T-cell (primary cell): ENCODE results near the gene KCNH5. TPM values are rescaled to one million over a fixed set of nuclear protein-coding genes. Genes with fewer than 3 reads are reported as not detected.

Experiments used
- ATAC-seq, 4 experiments: fragments of 200-7000 bp in 3 of 4; fragments of 150-1000 bp in 1 of 4; cut with Tn5 transposase; replicated peaks in 1 of 4; 1 replicate in 3 of 4; 2 replicates in 1 of 4; pipeline ENCODE4 v1.10.0; 2021; ENCODE audit warnings: moderate library complexity in 3 of 4, mild to moderate bottlenecking in 2 of 4, moderate number of reproducible peaks in 1 of 4
- CTCF ChIA-PET, 2 donors: fragments of 300-600 bp; sonication (Branson Sonifier 250); formaldehyde crosslinking; loops; one replicate each; lab custom pipeline; 2022; ENCODE audit warnings: antibody characterized with exemption in 2 of 2; lab: Charles Lee
- POLR2A ChIA-PET, 2 donors: fragments of 300-600 bp; sonication (Branson Sonifier 250); formaldehyde crosslinking; loops; one replicate each; lab custom pipeline; 2022; ENCODE audit warnings: antibody characterized with exemption in 2 of 2; lab: Charles Lee
- DNase-seq, 35 experiments: peaks; one replicate each; pipeline versions ENCODE4 v3.0.0 to v3.0.0-alpha.2; 2013 to 2023
- H3K27ac ChIP-seq: one replicate; pipeline ENCODE4 v1.5.1; 2013; ENCODE audit warnings: low read length
- H3K27me3 ChIP-seq, 2 experiments: replicated peaks in 1 of 2; 1 replicate in 1 of 2; 2 replicates in 1 of 2; pipeline versions ENCODE4 v1.6.1 to v1.7.0; 2013; ENCODE audit warnings: low read length in 1 of 2, mixed read lengths in 1 of 2; ENCODE audit not compliant: control insufficient read depth in 2 of 2, insufficient read depth in 2 of 2; ENCODE audit errors: extremely low read depth in 1 of 2
- H3K36me3 ChIP-seq, 2 donors: 1 replicate in 1 of 2; 2 replicates in 1 of 2; pipeline versions ENCODE4 v1.6.1 to v1.7.0; 2013; ENCODE audit warnings: low read length in 1 of 2; ENCODE audit not compliant: control insufficient read depth in 2 of 2, insufficient read depth in 1 of 2; ENCODE audit errors: extremely low read depth in 1 of 2
- H3K4me1 ChIP-seq, 2 experiments: 1 replicate in 1 of 2; 2 replicates in 1 of 2; pipeline versions ENCODE4 v1.6.1 to v1.7.0; 2013; ENCODE audit warnings: low read length in 2 of 2, mixed read lengths in 1 of 2; ENCODE audit not compliant: insufficient read depth in 2 of 2, control insufficient read depth in 1 of 2; ENCODE audit errors: extremely low read depth in 1 of 2
- H3K4me3 ChIP-seq, 2 donors: 1 replicate in 1 of 2; 2 replicates in 1 of 2; pipeline versions ENCODE4 v1.5.1 to v1.7.0; 2013; ENCODE audit warnings: mild to moderate bottlenecking in 2 of 2, low read length in 1 of 2, moderate library complexity in 1 of 2; ENCODE audit not compliant: control insufficient read depth in 1 of 2; ENCODE audit errors: extremely low read depth in 1 of 2
- H3K9me3 ChIP-seq: 2 replicates; pipeline ENCODE4 v1.7.0; 2013
- H3K27ac Mint-ChIP-seq, 2 donors: one replicate each; pipeline ENCODE4 v1.8.0; 2020 to 2021; ENCODE audit warnings: mild to moderate bottlenecking in 2 of 2, mixed read lengths in 2 of 2
- H3K27me3 Mint-ChIP-seq, 2 donors: one replicate each; pipeline ENCODE4 v1.8.0; 2021 to 2022; ENCODE audit warnings: mixed read lengths in 2 of 2
- H3K36me3 Mint-ChIP-seq: one replicate; pipeline ENCODE4 v1.8.0; 2021; ENCODE audit warnings: mixed read lengths
- H3K4me1 Mint-ChIP-seq, 3 donors: one replicate each; pipeline ENCODE4 v1.8.0; 2020 to 2022; ENCODE audit warnings: mixed read lengths in 3 of 3, mild to moderate bottlenecking in 1 of 3
- H3K4me3 Mint-ChIP-seq, 3 donors: one replicate each; pipeline ENCODE4 v1.8.0; 2020 to 2022; ENCODE audit warnings: mild to moderate bottlenecking in 3 of 3, mixed read lengths in 3 of 3, moderate library complexity in 3 of 3
- H3K9me3 Mint-ChIP-seq, 3 donors: one replicate each; pipeline ENCODE4 v1.8.0; 2020 to 2022; ENCODE audit warnings: mixed read lengths in 3 of 3
- WGBS: methylation state at CpG from one replicate; pipeline ENCODE4 v1.1.5; 2013; ENCODE audit warnings: missing lambda C conversion rate; ENCODE audit not compliant: insufficient coverage; 5-methylcytosine and 5-hydroxymethylcytosine counted together
- total RNA-seq, 35 experiments: library from RNA in 6 of 35; stranded (reverse) in 6 of 35; fragments of 120-200 nt in 1 of 35; gene quantifications; one replicate each; pipeline versions ENCODE4 v1.2.1 to v1.2.4 and lab custom pipeline; 2013 to 2026

Gene KCNH5
- total RNA-seq, 5 donors from 2014 or later (not counting 1 experiment from before 2014, with no cell fraction given): not detected

- Histone ChIP-seq H3K4me1 (no peaks in the 10 kb centered on the region), H3K27ac (no peak overlapping the region), H3K4me3 (no peak overlapping the region), H3K27me3 (no peaks in the 10 kb centered on the region), H3K9me3 (no peaks in the 10 kb centered on the region), H3K36me3 (no peaks in the 10 kb centered on the region)
- DNase-seq: no peak
- H3K4me3 Mint-ChIP-seq: no peak overlapping the region
- no peaks in the 10 kb centered on the region for H3K4me1 Mint-ChIP-seq
- H3K27ac Mint-ChIP-seq: no peak overlapping the region
- H3K36me3 Mint-ChIP-seq: no peaks in the 10 kb centered on the region
- peaks cover 4 to 21% (median 7%) of the 10 kb centered on the region in 3 donors for H3K9me3 Mint-ChIP-seq
- CTCF ChIA-PET: no interaction called here
- POLR2A ChIA-PET: no interaction called here
- H3K27me3 Mint-ChIP-seq: no peaks in the 10 kb centered on the region
- no CpG with 5 or more reads among the region's 2 CpGs for WGBS
- ATAC-seq: no peak
Measured at GRCh38 chr14:62692490-62693106, 352.7 kb downstream of the KCNH5 start.

GRCh38 chr14:62691647-62692489 lies 353.4 kb downstream of the KCNH5 start:
- Mint-ChIP-seq H3K36me3 (no peaks in the 10 kb centered on the region), H3K4me3 (no peak overlapping the region), H3K27ac (no peak overlapping the region), H3K4me1 (no peaks in the 10 kb centered on the region), H3K9me3 (peaks cover 4 to 20% (median 13%) of the 10 kb centered on the region in 3 donors), H3K27me3 (no peaks in the 10 kb centered on the region)
- no CpG with 5 or more reads among the region's 4 CpGs for WGBS
- no peak for DNase-seq
- CTCF ChIA-PET: no interaction called here
- POLR2A ChIA-PET: no interaction called here
- no peaks in the 10 kb centered on the region for H3K4me1 ChIP-seq
- no peak overlapping the region for H3K27ac ChIP-seq
- H3K36me3 ChIP-seq: no peaks in the 10 kb centered on the region
- no peaks in the 10 kb centered on the region for H3K9me3 ChIP-seq
- no peaks in the 10 kb centered on the region for H3K27me3 ChIP-seq
- H3K4me3 ChIP-seq: no peak overlapping the region
- no peak for ATAC-seq

GRCh38 chr14:62689733-62690132 lies 355.5 kb downstream of the KCNH5 start:
- no peaks in the 10 kb centered on the region for H3K4me1 ChIP-seq
- WGBS: no CpG with 5 or more reads among the region's 1 CpG
- H3K9me3 ChIP-seq: no peaks in the 10 kb centered on the region
- H3K4me3 ChIP-seq: no peak overlapping the region
- H3K27me3 ChIP-seq: no peaks in the 10 kb centered on the region
- Mint-ChIP-seq H3K27ac (no peak overlapping the region), H3K4me1 (no peaks in the 10 kb centered on the region), H3K4me3 (no peak overlapping the region), H3K36me3 (no peaks in the 10 kb centered on the region), H3K9me3 (peaks cover 6 to 19% (median 14%) of the 10 kb centered on the region in 3 donors), H3K27me3 (no peaks in the 10 kb centered on the region)
- POLR2A ChIA-PET: no interaction called here
- ATAC-seq (no peak), DNase-seq (no peak)
- CTCF ChIA-PET: no interaction called here
- no peak overlapping the region for H3K27ac ChIP-seq
- no peaks in the 10 kb centered on the region for H3K36me3 ChIP-seq

- ChIA-PET POLR2A (no interaction called here), CTCF (no interaction called here)
- H3K36me3 ChIP-seq: no peaks in the 10 kb centered on the region
- H3K4me1 Mint-ChIP-seq: no peaks in the 10 kb centered on the region
- H3K36me3 Mint-ChIP-seq: no peaks in the 10 kb centered on the region
- H3K4me1 ChIP-seq: no peaks in the 10 kb centered on the region
- no peaks in the 10 kb centered on the region for H3K9me3 ChIP-seq
- no peak overlapping the region for H3K4me3 ChIP-seq
- H3K27me3 ChIP-seq: no peaks in the 10 kb centered on the region
- peaks cover 6 to 22% (median 11%) of the 10 kb centered on the region in 3 donors for H3K9me3 Mint-ChIP-seq
- DNase-seq: no peak
- no peak overlapping the region for H3K27ac ChIP-seq
- no peak for ATAC-seq
- WGBS: no CpG with 5 or more reads among the region's 2 CpGs
- no peaks in the 10 kb centered on the region for H3K27me3 Mint-ChIP-seq
- H3K27ac Mint-ChIP-seq: no peak overlapping the region
- H3K4me3 Mint-ChIP-seq: no peak overlapping the region
Measured at GRCh38 chr14:62687818-62688217, 357.4 kb downstream of the KCNH5 start.

GRCh38 chr14:62684376-62684775 lies 360.9 kb downstream of the KCNH5 start:
- peaks cover 4 to 22% (median 11%) of the 10 kb centered on the region in 3 donors for H3K9me3 Mint-ChIP-seq
- Histone ChIP-seq H3K36me3 (no peaks in the 10 kb centered on the region), H3K9me3 (no peaks in the 10 kb centered on the region), H3K4me3 (no peak overlapping the region), H3K4me1 (no peaks in the 10 kb centered on the region), H3K27ac (no peak overlapping the region), H3K27me3 (no peaks in the 10 kb centered on the region)
- no peak for ATAC-seq
- no peak overlapping the region for H3K4me3 Mint-ChIP-seq
- CTCF ChIA-PET: no interaction called here
- H3K36me3 Mint-ChIP-seq: no peaks in the 10 kb centered on the region
- no CpG with 5 or more reads among the region's 2 CpGs for WGBS
- POLR2A ChIA-PET: no interaction called here
- DNase-seq: no peak
- H3K27ac Mint-ChIP-seq: no peak overlapping the region
- H3K4me1 Mint-ChIP-seq: no peaks in the 10 kb centered on the region
- no peaks in the 10 kb centered on the region for H3K27me3 Mint-ChIP-seq

- Histone ChIP-seq H3K9me3 (no peaks in the 10 kb centered on the region), H3K27me3 (no peaks in the 10 kb centered on the region), H3K27ac (no peak overlapping the region), H3K36me3 (no peaks in the 10 kb centered on the region), H3K4me3 (no peak overlapping the region), H3K4me1 (no peaks in the 10 kb centered on the region)
- Mint-ChIP-seq H3K27ac (no peak overlapping the region), H3K4me3 (no peak overlapping the region), H3K36me3 (no peaks in the 10 kb centered on the region), H3K9me3 (peaks cover 3 to 11% (median 9%) of the 10 kb centered on the region in 3 donors), H3K4me1 (no peaks in the 10 kb centered on the region), H3K27me3 (no peaks in the 10 kb centered on the region)
- CTCF ChIA-PET: no interaction called here
- WGBS: 69% methylated on average over 7 of the region's 7 CpGs
- POLR2A ChIA-PET: no interaction called here
- DNase-seq: no peak
- ATAC-seq: no peak
Measured at GRCh38 chr14:62682208-62682607, 363.1 kb downstream of the KCNH5 start.
